CD4-positive, alpha-beta T cell treated with Interferon gamma for 1 hour (primary cell): ENCODE measurements around the gene OR4S1.
"Not testable (repeated sequence)": the region's sequence is repeated elsewhere in the genome, so short reads cannot be mapped to it uniquely, and the experiment has no call there.

Experiments
- DNase-seq: peaks from one replicate; pipeline ENCODE4 v3.0.0-alpha.2; 2020

The OR4S1 gene, protein sequence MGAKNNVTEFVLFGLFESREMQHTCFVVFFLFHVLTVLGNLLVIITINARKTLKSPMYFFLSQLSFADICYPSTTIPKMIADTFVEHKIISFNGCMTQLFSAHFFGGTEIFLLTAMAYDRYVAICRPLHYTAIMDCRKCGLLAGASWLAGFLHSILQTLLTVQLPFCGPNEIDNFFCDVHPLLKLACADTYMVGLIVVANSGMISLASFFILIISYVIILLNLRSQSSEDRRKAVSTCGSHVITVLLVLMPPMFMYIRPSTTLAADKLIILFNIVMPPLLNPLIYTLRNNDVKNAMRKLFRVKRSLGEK

DNA sequence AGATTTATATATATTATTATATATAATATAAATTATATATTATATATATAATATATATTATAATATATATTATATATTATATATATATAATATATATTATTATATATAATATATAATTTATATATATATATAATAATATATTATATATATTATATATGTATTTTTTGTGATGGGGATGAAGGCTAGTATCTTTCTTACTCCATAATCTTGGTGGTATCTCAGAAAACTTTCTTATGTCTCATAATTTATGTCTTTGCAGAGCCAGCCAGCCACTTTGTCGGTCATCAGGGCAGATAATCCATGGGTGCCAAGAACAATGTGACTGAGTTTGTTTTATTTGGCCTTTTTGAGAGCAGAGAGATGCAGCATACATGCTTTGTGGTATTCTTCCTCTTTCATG lies at the start of gene OR4S1:
TSS of gene OR4S1 (plus strand) at position 301 of the 400 bp plus-strand sequence. CDS start at position 301, 0 bp downstream.
- no peak for DNase-seq

DNA sequence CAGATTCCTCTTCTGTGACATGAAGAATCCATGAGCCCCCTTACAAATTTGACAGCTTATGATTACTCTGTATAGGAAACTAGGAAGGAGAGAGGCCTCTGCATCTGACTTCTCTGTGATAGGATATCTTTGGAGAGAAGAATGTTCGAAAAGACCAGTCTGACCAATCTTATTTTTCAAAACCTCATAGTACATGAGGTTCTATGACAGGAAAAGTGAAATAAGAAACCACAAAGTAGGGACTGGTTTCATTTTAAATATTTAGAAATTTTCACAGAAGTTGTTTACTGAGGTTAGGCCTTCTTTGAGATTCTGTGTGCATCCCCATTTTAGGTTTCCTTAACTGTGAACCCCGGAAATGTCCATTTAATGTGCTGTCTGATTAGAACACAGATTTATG lies 44.4 kb upstream of the OR4S1 start:
- DNase-seq = no peak

DNA sequence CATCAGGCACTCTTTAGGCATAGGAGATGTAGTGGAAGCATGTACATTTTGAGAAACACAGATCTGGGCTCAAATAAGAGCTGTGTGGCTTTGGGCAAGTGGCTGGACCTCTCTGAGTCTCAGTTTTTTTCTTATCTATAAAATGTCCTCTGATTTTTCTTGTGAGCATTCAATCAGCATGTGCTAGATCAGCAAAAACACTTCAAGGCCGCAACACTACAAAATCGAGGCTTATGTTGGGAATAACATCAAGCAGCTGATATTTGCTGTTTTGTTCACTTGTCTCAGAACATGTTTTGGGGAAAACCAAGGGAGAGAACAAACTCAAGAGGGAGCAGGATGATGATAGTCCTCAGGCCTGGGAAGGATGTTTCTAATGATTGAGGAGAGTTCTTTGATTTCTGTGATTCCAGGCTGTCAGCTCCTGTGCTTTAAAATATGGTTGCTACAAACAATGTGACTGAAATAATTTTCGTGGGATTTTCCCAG lies 42.6 kb upstream of the OR4S1 start, which contains the start of gene OR4X1:
TSS of gene OR4X1 (plus strand) at position 439 of the 489 bp plus-strand sequence. CDS start at position 439, 0 bp downstream.
- no peak for DNase-seq

DNA sequence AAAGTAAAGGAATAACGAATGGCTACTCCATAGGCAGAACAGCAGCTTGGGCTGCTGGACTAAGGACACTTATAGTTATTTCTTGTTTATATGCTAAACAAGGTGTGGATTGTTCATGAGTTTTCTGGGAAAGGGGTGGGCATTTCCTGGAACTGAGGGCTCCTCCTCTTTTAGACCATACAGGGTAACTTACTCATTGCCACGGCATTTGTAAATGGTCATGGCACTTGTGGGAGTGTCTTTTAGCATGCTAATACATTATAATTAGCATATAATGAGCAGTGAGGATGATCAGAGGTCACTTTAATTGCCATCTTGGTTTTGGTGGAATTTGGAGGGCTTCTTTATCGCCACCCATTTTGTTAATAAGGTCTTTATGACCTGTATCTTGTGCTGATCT lies 35.4 kb upstream of the OR4S1 start:
- DNase-seq = no peak

DNA sequence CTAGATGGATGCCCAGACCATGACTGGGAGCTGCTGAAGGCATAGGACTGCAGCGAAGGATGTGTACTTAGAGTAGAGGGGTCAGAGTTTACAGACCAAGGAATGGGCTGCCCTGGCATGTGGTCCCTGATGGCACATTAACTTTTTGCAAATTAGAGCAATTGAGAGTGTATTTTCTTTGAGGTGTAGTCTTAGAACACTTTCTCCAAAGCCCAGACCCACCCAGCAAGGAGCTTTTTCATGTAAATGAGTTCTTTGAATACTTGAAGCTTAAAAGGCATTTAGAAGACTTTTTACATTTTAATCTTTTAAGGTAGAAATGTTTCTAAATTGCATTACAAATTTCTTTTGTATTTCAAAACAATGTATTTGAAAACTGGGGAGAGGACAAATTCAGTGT lies 33.4 kb upstream of the OR4S1 start:
- no peak for DNase-seq

DNA sequence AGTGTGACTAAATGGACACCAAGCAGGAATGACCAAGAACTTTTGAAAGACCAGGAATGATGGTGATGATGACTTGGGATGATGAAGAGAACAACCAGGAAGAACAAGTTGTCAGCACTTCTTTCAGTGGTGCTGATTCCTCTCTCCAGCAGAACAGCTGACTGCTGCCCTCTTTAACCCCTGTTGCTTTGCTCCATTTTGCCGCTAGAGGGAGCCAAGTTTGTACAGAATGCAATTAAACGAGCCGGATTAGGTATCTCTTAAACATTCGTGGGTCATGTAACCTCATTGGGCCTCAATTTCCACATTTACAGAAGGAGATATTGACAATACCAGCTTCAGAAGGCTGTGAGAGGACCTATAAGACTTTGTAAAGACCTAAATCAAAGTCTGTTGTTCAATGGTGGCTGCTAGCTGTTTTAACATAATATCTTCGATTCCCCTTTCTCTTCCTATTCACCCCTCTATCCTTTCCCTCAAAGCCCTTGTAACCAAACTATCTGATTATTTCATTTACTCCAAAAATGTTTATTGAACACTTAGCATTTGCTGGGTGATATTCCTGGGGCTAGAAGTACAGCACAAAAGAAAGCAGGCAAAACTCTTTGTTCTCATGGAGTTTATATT lies 1.9 kb downstream of the OR4S1 start:
- DNase-seq = peak; percentile 29

DNA sequence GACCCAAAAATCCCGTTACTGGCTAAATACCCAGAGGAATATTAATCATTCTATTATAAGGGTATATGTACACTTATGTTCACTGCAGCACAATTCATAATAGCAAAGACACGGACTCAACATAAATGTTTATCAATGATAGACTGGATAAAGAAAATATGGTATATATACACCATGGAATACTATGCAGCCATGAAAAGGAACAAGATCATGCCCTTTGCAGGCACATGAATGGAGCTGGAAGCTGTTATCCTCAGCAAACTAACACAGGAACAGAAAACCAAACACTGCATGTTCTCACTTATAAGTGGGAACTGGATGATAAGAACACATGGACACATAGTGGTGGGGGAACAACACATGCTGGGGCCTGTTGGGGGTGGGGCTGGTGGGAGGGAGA lies 7.6 kb downstream of the OR4S1 start:
- DNase-seq = not testable (repeated sequence)

DNA sequence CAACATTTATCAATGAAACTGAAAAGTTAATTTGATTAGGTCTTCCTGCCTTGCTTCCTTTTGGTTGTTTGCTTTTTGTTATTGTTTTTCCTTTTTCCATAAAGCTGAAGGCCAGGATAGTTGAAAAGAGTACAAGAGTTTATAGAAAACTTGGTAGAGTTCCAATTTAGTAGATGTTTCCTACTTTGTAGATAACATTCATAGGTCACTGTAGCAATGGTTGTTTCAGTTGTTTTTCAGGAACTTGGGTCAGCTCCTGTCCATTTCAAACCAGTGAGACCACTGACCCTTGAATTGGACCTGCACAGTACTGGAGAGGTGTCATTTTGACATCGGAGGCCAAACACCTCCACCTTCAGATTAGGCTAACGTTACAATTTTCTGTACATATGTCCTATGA lies 13.8 kb downstream of the OR4S1 start:
- not testable (repeated sequence) for DNase-seq

DNA sequence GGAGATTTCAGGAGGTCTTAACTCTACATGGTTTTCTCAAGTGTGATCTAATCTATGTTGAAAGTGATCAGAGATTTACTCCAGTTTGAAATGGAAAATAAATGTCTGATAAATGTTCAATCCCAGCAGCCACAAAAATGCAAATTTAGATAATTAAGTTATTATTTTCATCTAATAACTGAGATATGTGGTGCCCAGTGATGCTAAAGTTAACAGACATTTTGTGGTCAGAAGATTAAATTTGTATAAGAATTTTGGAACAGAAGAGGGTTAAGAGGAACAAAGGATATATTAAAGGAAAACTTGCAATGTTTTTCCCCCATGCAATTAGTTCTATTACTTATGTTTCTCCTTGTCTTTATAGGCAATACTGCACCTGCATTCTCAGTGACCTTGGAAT lies 18.6 kb downstream of the OR4S1 start, which contains the start of gene OR4C3:
TSS of gene OR4C3 (plus strand) at position 301 of the 400 bp plus-strand sequence. CDS start 102 bp downstream, outside the sequence.
- DNase-seq = not testable (repeated sequence)

DNA sequence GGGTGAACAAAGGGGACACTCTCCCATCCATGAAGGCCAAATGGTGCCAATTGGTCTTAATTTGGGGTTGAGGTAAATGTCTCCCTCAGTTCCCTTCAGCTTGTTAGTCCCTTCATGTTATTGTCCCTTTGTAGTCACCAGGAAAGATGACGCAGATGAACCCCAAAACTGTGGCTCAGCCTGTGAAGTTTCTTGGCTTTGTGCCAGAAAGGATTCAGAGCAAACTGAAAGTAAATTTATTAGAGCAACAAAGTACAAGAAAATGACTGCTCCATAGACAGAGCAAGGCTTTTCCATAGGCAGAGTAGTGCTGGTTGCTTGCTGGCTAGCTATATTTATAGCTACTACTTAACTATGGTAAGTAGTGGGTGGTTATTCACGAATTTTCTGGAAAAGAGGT lies 35.4 kb downstream of the OR4S1 start:
- no peak for DNase-seq

DNA sequence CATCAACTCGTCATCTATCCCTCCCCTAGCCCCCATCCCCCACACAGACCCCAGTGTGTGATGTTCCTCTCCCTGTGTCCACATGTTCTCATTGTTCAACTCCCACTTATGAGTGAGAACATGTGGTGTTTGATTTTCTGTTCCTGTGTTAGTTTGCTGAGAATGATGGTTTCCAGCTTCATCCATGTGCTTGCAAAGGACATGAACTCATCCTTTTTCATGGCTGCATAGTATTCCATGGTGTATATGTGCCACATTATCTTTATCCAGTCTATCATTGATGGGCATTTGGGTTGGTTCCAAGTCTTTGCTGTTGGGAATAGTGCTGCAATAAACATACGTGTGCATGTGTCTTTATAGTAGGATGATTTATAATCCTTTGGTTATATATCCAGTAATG lies 36.5 kb downstream of the OR4S1 start:
- DNase-seq = not testable (repeated sequence)

DNA sequence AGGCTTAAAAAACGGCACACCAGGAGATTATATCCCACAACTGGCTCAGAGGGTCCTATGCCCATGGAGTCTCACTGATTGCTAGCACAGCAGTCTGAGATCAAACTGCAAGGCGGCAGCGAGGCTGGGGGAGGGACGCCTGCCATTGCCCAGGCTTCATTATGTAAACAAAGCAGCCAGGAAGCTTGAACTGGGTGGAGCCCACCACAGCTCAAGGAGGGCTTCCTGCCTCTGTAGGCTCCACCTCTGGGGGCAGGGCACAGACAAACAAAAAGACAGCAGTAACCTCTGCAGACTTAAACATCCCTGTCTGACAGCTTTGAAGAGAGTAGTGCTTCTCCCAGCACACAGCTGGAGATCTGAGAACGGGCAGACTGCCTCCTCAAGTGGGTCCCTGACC lies 40.3 kb downstream of the OR4S1 start:
- peak; percentile 3 for DNase-seq

DNA sequence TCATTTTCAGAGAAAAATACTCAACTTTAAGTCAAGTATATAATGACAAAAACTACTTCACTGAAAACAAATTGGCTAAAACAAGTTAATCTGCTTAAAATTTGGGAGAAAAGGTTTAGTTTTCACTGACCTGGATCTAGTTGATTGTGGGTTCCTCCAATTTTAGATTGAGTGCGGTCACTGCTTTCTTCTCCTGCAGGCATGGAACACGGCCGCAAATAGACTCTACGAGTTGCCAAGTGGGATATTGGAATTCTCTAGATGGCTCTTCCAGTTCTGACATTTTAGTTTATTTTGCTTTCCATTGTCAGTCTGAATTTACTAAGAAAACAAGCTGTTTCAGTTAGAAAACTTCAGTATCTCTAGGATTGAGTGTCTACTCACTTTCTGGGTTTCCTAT lies 48.0 kb downstream of the OR4S1 start:
- no peak for DNase-seq

DNA sequence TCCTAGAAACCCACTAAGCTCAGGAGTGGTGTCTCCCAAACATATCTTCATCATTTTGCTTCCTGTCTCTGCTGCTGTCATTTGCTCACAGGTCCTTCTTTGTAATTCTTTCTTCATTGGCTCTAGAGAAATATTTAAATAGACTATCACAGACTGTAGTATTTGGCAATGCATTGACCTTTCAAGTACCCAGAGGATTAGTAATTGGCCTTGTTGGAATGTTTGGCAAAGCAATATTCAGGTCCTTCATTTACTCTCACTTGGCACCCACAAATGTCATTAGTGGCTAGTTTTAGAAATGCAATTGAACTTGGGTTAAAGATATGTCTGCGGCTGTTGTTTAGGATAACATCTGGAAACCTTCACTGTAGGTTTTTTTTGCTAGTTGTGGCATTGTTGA lies 48.7 kb downstream of the OR4S1 start:
- DNase-seq = no peak
